GM23338 (cell line): ENCODE measurements around the gene VSIG8. TPM values are rescaled to one million over a fixed set of nuclear protein-coding genes. Genes with fewer than 3 reads are reported as not detected.

Source experiments
- ATAC-seq: fragments of 200-7000 bp; cut with Tn5 transposase; 3 replicates; pipeline ENCODE4 v1.9.1; 2020
- DNase-seq: peaks from one replicate; pipeline ENCODE4 v3.0.0-alpha.2; 2015; ENCODE audit warnings: low spot score
- H2AFZ ChIP-seq: fragments of 200-600 bp; sonication (generic); 2 replicates; pipeline ENCODE4 v1.8.0; 2016; ENCODE audit warnings: antibody characterized with exemption, mild to moderate bottlenecking, moderate library complexity
- H3F3A ChIP-seq: fragments of 200-600 bp; sonication (generic); replicated peaks from 2 replicates; pipeline ENCODE4 v1.8.0; 2017; ENCODE audit warnings: antibody characterized with exemption, mixed run types, low read depth
- H3K27ac ChIP-seq: fragments of 200-600 bp; sonication (generic); 2 replicates; pipeline ENCODE4 v1.6.1; 2016; ENCODE audit warnings: low read depth
- H3K27me3 ChIP-seq: fragments of 200-600 bp; sonication (generic); 2 replicates; pipeline ENCODE4 v1.8.0; 2016; ENCODE audit warnings: mild to moderate bottlenecking, mixed run types, moderate library complexity; ENCODE audit not compliant: insufficient read depth
- H3K36me3 ChIP-seq: fragments of 200-600 bp; sonication (generic); 2 replicates; pipeline ENCODE4 v1.8.0; 2016; ENCODE audit warnings: mild to moderate bottlenecking; ENCODE audit not compliant: insufficient read depth
- H3K4me1 ChIP-seq: fragments of 200-600 bp; sonication (generic); 2 replicates; pipeline ENCODE4 v1.8.0; 2016; ENCODE audit warnings: mild to moderate bottlenecking, moderate library complexity; ENCODE audit not compliant: insufficient read depth
- H3K4me2 ChIP-seq: fragments of 200-600 bp; sonication (generic); 2 replicates; pipeline ENCODE4 v1.7.1; 2017; ENCODE audit warnings: mixed run types
- H3K4me3 ChIP-seq: fragments of 200-600 bp; sonication (generic); 2 replicates; pipeline ENCODE4 v1.6.1; 2016; ENCODE audit warnings: mixed run types
- H3K79me2 ChIP-seq: fragments of 200-600 bp; sonication (generic); replicated peaks from 2 replicates; pipeline ENCODE4 v1.8.0; 2017; ENCODE audit warnings: mild to moderate bottlenecking; ENCODE audit not compliant: insufficient read depth
- H3K9me2 ChIP-seq: fragments of 200-600 bp; sonication (generic); 2 replicates; pipeline ENCODE4 v1.8.0; 2017; ENCODE audit not compliant: insufficient read depth
- H4K20me1 ChIP-seq: fragments of 200-600 bp; sonication (generic); replicated peaks from 2 replicates; pipeline ENCODE4 v1.8.0; 2017; ENCODE audit warnings: mild to moderate bottlenecking; ENCODE audit not compliant: insufficient read depth
- H3K27ac Mint-ChIP-seq: 2 replicates; pipeline ENCODE4 v1.8.0; 2020; ENCODE audit warnings: inconsistent platforms, mild to moderate bottlenecking, moderate library complexity, mixed read lengths
- H3K27me3 Mint-ChIP-seq: 3 replicates; pipeline ENCODE4 v1.8.0; 2022; ENCODE audit warnings: low read depth, mild to moderate bottlenecking, moderate library complexity, mixed read lengths, inconsistent platforms; ENCODE audit not compliant: insufficient read depth, poor library complexity
- H3K36me3 Mint-ChIP-seq: 3 replicates; pipeline ENCODE4 v1.8.0; 2021; ENCODE audit warnings: low read depth, mild to moderate bottlenecking, inconsistent platforms, moderate library complexity, mixed read lengths
- H3K4me1 Mint-ChIP-seq: 3 replicates; pipeline ENCODE4 v1.8.0; 2020; ENCODE audit warnings: mild to moderate bottlenecking, inconsistent platforms, mixed read lengths
- H3K4me3 Mint-ChIP-seq: 3 replicates; pipeline ENCODE4 v1.8.0; 2021; ENCODE audit warnings: moderate library complexity, mild to moderate bottlenecking, inconsistent platforms, mixed read lengths
- H3K9me3 Mint-ChIP-seq: 3 replicates; pipeline ENCODE4 v1.8.0; 2020; ENCODE audit warnings: moderate library complexity, mild to moderate bottlenecking, inconsistent platforms, mixed read lengths
- CREB1 ChIP-seq: fragments of 250-450 bp; sonication (Bioruptor Pico); IDR thresholded peaks from 2 replicates; pipeline ENCODE4 v1.5.0; 2020; ENCODE audit warnings: low read depth, mild to moderate bottlenecking, moderate library complexity
- ETS1 ChIP-seq: IDR thresholded peaks from 2 replicates; pipeline ENCODE4 v1.6.1; 2016; ENCODE audit warnings: antibody characterized with exemption
- EZH2 ChIP-seq: fragments of 200-600 bp; sonication (generic); IDR thresholded peaks from one replicate; pipeline ENCODE4 v1.8.0; 2017; ENCODE audit warnings: antibody characterized with exemption, mild to moderate bottlenecking, low read depth; ENCODE audit not compliant: unreplicated experiment
- REST ChIP-seq: IDR thresholded peaks from one replicate; pipeline ENCODE4 v1.6.1; 2018; ENCODE audit warnings: antibody characterized with exemption; ENCODE audit not compliant: unreplicated experiment
- STAT1 ChIP-seq: IDR thresholded peaks from one replicate; pipeline ENCODE4 v1.6.1; 2016; ENCODE audit warnings: antibody characterized with exemption; ENCODE audit not compliant: unreplicated experiment
- ZNF114 ChIP-seq: fragments of 250-450 bp; sonication (Bioruptor Pico); IDR thresholded peaks from 2 replicates; pipeline ENCODE4 v1.5.0; 2020; ENCODE audit warnings: mild to moderate bottlenecking, moderate library complexity
- ZNF331 ChIP-seq: fragments of 250-450 bp; sonication (Bioruptor Pico); IDR thresholded peaks from 2 replicates; pipeline ENCODE4 v1.5.0; 2020; ENCODE audit warnings: low read depth, mild to moderate bottlenecking, moderate library complexity
- ZNF462 ChIP-seq: fragments of 250-450 bp; sonication (Bioruptor Pico); IDR thresholded peaks from 2 replicates; pipeline ENCODE4 v1.5.0; 2020; ENCODE audit warnings: mild to moderate bottlenecking, moderate library complexity
- polyA plus RNA-seq: library from polyadenylated mRNA; unstranded; fragments of >200 nt; fragmentation: Nextera tagmentation; extraction: Ambion mirVana; gene quantifications from 2 replicates; pipeline ENCODE4 v1.2.1, GENCODE V29; 2016
- total RNA-seq: library from RNA; depleted of rRNA; stranded (reverse); fragments of >200 nt; shearing (Covaris generic); gene quantifications from 2 replicates; pipeline ENCODE4 v1.2.3, GENCODE V29; 2014

VSIG8 gene
- total and polyA plus RNA-seq, 2 experiments from 2014 or later: not detected

GRCh38 chr1:159896546-159896930 is 34.1 kb upstream of the VSIG8 start (continued):
- no peak for TF ChIP-seq REST
- TF ChIP-seq STAT1: no peak

GRCh38 chr1:159895836-159896545 is 33.5 kb upstream of the VSIG8 start:
- ATAC-seq: no peak
- H3K27me3 Mint-ChIP-seq: peaks cover 13% of the 10 kb centered on the region
- no peaks in the 10 kb centered on the region for H3F3A ChIP-seq
- TF ChIP-seq REST: no peak
- TF ChIP-seq STAT1: no peak
- no peak for TF ChIP-seq ZNF462
- TF ChIP-seq CREB1 (CRISPR knock-in tag): no peak
- no peak for TF ChIP-seq EZH2
- TF ChIP-seq ZNF331 (CRISPR knock-in tag): no peak
- no peak for TF ChIP-seq ETS1
- no peak for TF ChIP-seq ZNF114 (CRISPR knock-in tag)

More at GRCh38 chr1:159895836-159896545, 33.5 kb upstream of the VSIG8 start:
- Histone ChIP-seq H3K9me2 (no peaks in the 10 kb centered on the region), H3K4me2 (no peak overlapping the region), H3K79me2 (no peaks in the 10 kb centered on the region), H4K20me1 (no peaks in the 10 kb centered on the region), H2AFZ (no peak overlapping the region), H3K4me1 (peaks cover 8% of the 10 kb centered on the region), H3K27me3 (peaks cover 12% of the 10 kb centered on the region), H3K36me3 (no peaks in the 10 kb centered on the region), H3K27ac (no peak overlapping the region), H3K4me3 (no peak overlapping the region)
- no peak for DNase-seq
- Mint-ChIP-seq H3K4me1 (peaks cover 16% of the 10 kb centered on the region), H3K4me3 (no peak overlapping the region), H3K36me3 (no peaks in the 10 kb centered on the region), H3K9me3 (peaks cover 2% of the 10 kb centered on the region; the same call in 2 of the 3 replicates), H3K27ac (no peak overlapping the region)
